ENCODE results near the gene SPINK9. TPM values are rescaled to one million over a fixed set of nuclear protein-coding genes. Genes with fewer than 3 reads are reported as not detected.

SPINK9 gene
- total RNA-seq, 1 experiment from 2014 or later = not detected

- Histone ChIP-seq H2BK20ac (ENCODE audit: low read depth, low read length, poor library complexity, severe bottlenecking) (no peak overlapping the region), H3K79me1 (ENCODE audit: insufficient read depth, low read depth, low read length, poor library complexity, severe bottlenecking) (no peaks in the 10 kb centered on the region), H3K4me2 (ENCODE audit: insufficient read depth, insufficient read length, low read length) (no peak overlapping the region), H3K79me2 (ENCODE audit: insufficient read depth, low read length) (no peaks in the 10 kb centered on the region), H2BK120ac (ENCODE audit: low read depth, low read length, poor library complexity, severe bottlenecking) (no peak overlapping the region), H3K4ac (ENCODE audit: low read depth, low read length) (no peak overlapping the region), H3K56ac (ENCODE audit: insufficient read length, low read depth, low read length) (no peak overlapping the region), H3K23me2 (ENCODE audit: insufficient read length, low read depth, low read length, poor library complexity, severe bottlenecking) (no peaks in the 10 kb centered on the region), H3K9ac (ENCODE audit: extremely low read depth, insufficient read length, low read length) (no peak overlapping the region), H3K4me1 (ENCODE audit: insufficient read depth, low read length) (no peaks in the 10 kb centered on the region; the same call in 1 of the 2 replicates), H2AK5ac (ENCODE audit: insufficient read length, low read length) (no peak overlapping the region), H2AFZ (ENCODE audit: low read length) (no peak overlapping the region), H3K27me3 (ENCODE audit: insufficient read depth, low read length) (no peaks in the 10 kb centered on the region), H2BK15ac (ENCODE audit: low read depth, low read length) (no peak overlapping the region), H4K5ac (ENCODE audit: insufficient read length, low read depth, low read length) (no peak overlapping the region), H2BK5ac (ENCODE audit: insufficient read length, low read length) (no peak overlapping the region), H4K8ac (replicated peaks; ENCODE audit: insufficient read length, low read depth, low read length) (no peak overlapping the region), H3K14ac (ENCODE audit: insufficient read depth, low read length) (no peak overlapping the region), H4K91ac (ENCODE audit: insufficient read length, low read depth, low read length) (no peak overlapping the region), H3K18ac (ENCODE audit: insufficient read length, low read depth, low read length) (no peak overlapping the region), H3K9me3 (ENCODE audit: control insufficient read depth, low read depth, low read length) (no peaks in the 10 kb centered on the region), H3K23ac (ENCODE audit: insufficient read length, low read depth, low read length) (no peak overlapping the region), H2BK12ac (ENCODE audit: insufficient read length, low read depth, low read length) (no peak overlapping the region), H3K27ac (ENCODE audit: insufficient read length, low read depth, low read length) (no peak overlapping the region), H4K20me1 (ENCODE audit: control insufficient read depth, insufficient read depth, insufficient read length) (no peaks in the 10 kb centered on the region), H3T11ph (ENCODE audit: low read length) (no peak overlapping the region)
- no CpG with 5 or more reads among the region's 6 CpGs for WGBS (ENCODE audit: extremely low coverage, insufficient read length, low lambda C conversion rate)
- peak; percentile 53 for DNase-seq
- peak; percentile 70; the same call in 2 of the 3 replicates for TF ChIP-seq CTCF (conservative IDR thresholded peaks at IDR 0.05)
- H3K27me3 Mint-ChIP-seq (ENCODE audit: low read depth) = peaks cover 4% of the 10 kb centered on the region
- no peaks in the 10 kb centered on the region for H3K9me3 Mint-ChIP-seq
- H3K4me3 Mint-ChIP-seq = no peak overlapping the region
- peaks cover 3 to 4% of the 10 kb centered on the region in 2 experiments; a peak in 3 of 4 replicates for H3K4me1 Mint-ChIP-seq
- no peak overlapping the region for H3K27ac Mint-ChIP-seq
- H3K36me3 Mint-ChIP-seq (ENCODE audit: insufficient read depth in 1 of 3, low read depth in 3 of 3) = no peaks in the 10 kb centered on the region
Observed at GRCh38 chr5:148290271-148291195, 44.8 kb upstream of the SPINK9 start.

Data from H9 (cell line).